CD4-positive, alpha-beta memory T cell (primary cell): ENCODE measurements around the gene NCKAP5. TPM values are rescaled to one million over a fixed set of nuclear protein-coding genes. Genes with fewer than 3 reads are reported as not detected.

Source experiments
- CTCF ChIA-PET: fragments of 350-600 bp; sonication (Branson Sonifier 250); formaldehyde crosslinking; loops from one replicate; lab custom pipeline; 2021; ENCODE audit warnings: inconsistent platforms; ENCODE audit not compliant: partially characterized antibody; lab: Charles Lee
- POLR2A ChIA-PET: fragments of 350-600 bp; sonication (Branson Sonifier 250); formaldehyde crosslinking; loops from one replicate; lab custom pipeline; 2021; ENCODE audit not compliant: partially characterized antibody; lab: Charles Lee
- DNase-seq, 5 donors: peaks; one replicate each; pipeline versions ENCODE4 v3.0.0 to v3.0.0-alpha.2; 2020 to 2022; ENCODE audit warnings: mixed read lengths in 1 of 5
- H3K27ac ChIP-seq: one replicate; pipeline ENCODE4 v1.7.0; 2013; ENCODE audit warnings: low read depth, low read length
- H3K27me3 ChIP-seq: 2 replicates; pipeline ENCODE4 v1.7.0; 2013; ENCODE audit warnings: mild to moderate bottlenecking, low read length, moderate library complexity; ENCODE audit not compliant: insufficient read depth
- H3K36me3 ChIP-seq: 2 replicates; pipeline ENCODE4 v1.7.0; 2013; ENCODE audit warnings: mild to moderate bottlenecking, low read length, moderate library complexity; ENCODE audit not compliant: insufficient read depth
- H3K4me1 ChIP-seq: 2 replicates; pipeline ENCODE4 v1.7.0; 2013; ENCODE audit warnings: mild to moderate bottlenecking, low read length, moderate library complexity; ENCODE audit not compliant: insufficient read depth
- H3K4me3 ChIP-seq, 2 donors: one replicate each; pipeline ENCODE4 v1.7.0; 2013; ENCODE audit warnings: low read length in 2 of 2, mild to moderate bottlenecking in 1 of 2
- H3K9me3 ChIP-seq, 2 donors: one replicate each; pipeline ENCODE4 v1.7.0; 2013; ENCODE audit warnings: low read length in 2 of 2, control low read depth in 1 of 2; ENCODE audit not compliant: control insufficient read depth in 1 of 2
- H3K27ac Mint-ChIP-seq, 7 donors: one replicate each; pipeline ENCODE4 v1.8.0; 2020 to 2021; ENCODE audit warnings: mixed read lengths in 7 of 7, mild to moderate bottlenecking in 6 of 7, inconsistent platforms in 3 of 7, moderate library complexity in 3 of 7
- H3K27me3 Mint-ChIP-seq, 2 donors: one replicate each; pipeline ENCODE4 v1.8.0; 2020 to 2021; ENCODE audit warnings: mixed read lengths in 2 of 2
- H3K36me3 Mint-ChIP-seq, 2 donors: one replicate each; pipeline ENCODE4 v1.8.0; 2020 to 2021; ENCODE audit warnings: mixed read lengths in 2 of 2, inconsistent platforms in 1 of 2, mild to moderate bottlenecking in 1 of 2
- H3K4me1 Mint-ChIP-seq, 4 donors: one replicate each; pipeline ENCODE4 v1.8.0; 2020 to 2021; ENCODE audit warnings: mixed read lengths in 4 of 4, mild to moderate bottlenecking in 1 of 4
- H3K4me3 Mint-ChIP-seq, 8 donors: one replicate each; pipeline ENCODE4 v1.8.0; 2020 to 2021; ENCODE audit warnings: mixed read lengths in 8 of 8, mild to moderate bottlenecking in 7 of 8, moderate library complexity in 6 of 8, inconsistent platforms in 3 of 8
- H3K9me3 Mint-ChIP-seq, 8 donors: one replicate each; pipeline ENCODE4 v1.8.0; 2020 to 2021; ENCODE audit warnings: mixed read lengths in 8 of 8, mild to moderate bottlenecking in 5 of 8, inconsistent platforms in 3 of 8, moderate library complexity in 1 of 8
- intact Hi-C: fragments of 100-400 bp; cut with micrococcal nuclease; formaldehyde crosslinking; loops from one replicate; pipeline ENCODE4 v1.15.1; 2023
- polyA plus RNA-seq, 2 donors: library from polyadenylated mRNA; unstranded; fragments of 300-500 nt; fragmentation: Illumina TruSeq; gene quantifications; one replicate each; pipeline ENCODE4 v1.2.3, GENCODE V29; 2021
- total RNA-seq, 2 experiments: library from RNA; stranded (reverse); gene quantifications; one replicate each; pipeline ENCODE4 v1.2.3, GENCODE V29; 2021

The NCKAP5 gene
- total and polyA plus RNA-seq, 4 experiments from 2014 or later, result not detected

- no peaks in the 10 kb centered on the region for H3K4me1 ChIP-seq
- Mint-ChIP-seq H3K4me3 (no peak overlapping the region), H3K36me3 (no peaks in the 10 kb centered on the region), H3K9me3 (peaks cover 0 to 5% (median 0%) of the 10 kb centered on the region in 8 donors), H3K27me3 (no peaks in the 10 kb centered on the region), H3K27ac (no peak overlapping the region), H3K4me1 (no peaks in the 10 kb centered on the region)
- no peaks in the 10 kb centered on the region for H3K36me3 ChIP-seq
- H3K4me3 ChIP-seq, result no peak overlapping the region
- no peak overlapping the region for H3K27ac ChIP-seq
- DNase-seq, result no peak
- CTCF ChIA-PET, result no interaction called here
- POLR2A ChIA-PET, result no interaction called here
- intact Hi-C loops, result no loop called here
- no peaks in the 10 kb centered on the region for H3K27me3 ChIP-seq
- no peaks in the 10 kb centered on the region for H3K9me3 ChIP-seq
Measured at GRCh38 chr2:133085646-133086045, 482.6 kb downstream of the NCKAP5 start.

- Histone ChIP-seq H3K9me3 (no peaks in the 10 kb centered on the region), H3K36me3 (no peaks in the 10 kb centered on the region), H3K27ac (no peak overlapping the region), H3K4me1 (no peaks in the 10 kb centered on the region), H3K4me3 (no peak overlapping the region), H3K27me3 (no peaks in the 10 kb centered on the region)
- CTCF ChIA-PET, result no interaction called here
- Mint-ChIP-seq H3K4me1 (no peaks in the 10 kb centered on the region), H3K27me3 (no peaks in the 10 kb centered on the region), H3K9me3 (peaks cover 0 to 7% (median 1%) of the 10 kb centered on the region in 8 donors), H3K4me3 (no peak overlapping the region), H3K36me3 (no peaks in the 10 kb centered on the region), H3K27ac (no peak overlapping the region)
- DNase-seq, result no peak
- POLR2A ChIA-PET, result no interaction called here
- intact Hi-C loops, result no loop called here
Measured at GRCh38 chr2:133082034-133082433, 486.2 kb downstream of the NCKAP5 start.

GRCh38 chr2:133080822-133081221, 487.4 kb downstream of the NCKAP5 start:
- intact Hi-C loops, result no loop called here
- no peaks in the 10 kb centered on the region for H3K27me3 ChIP-seq

GRCh38 chr2:133078667-133079411, 489.4 kb downstream of the NCKAP5 start:
- Mint-ChIP-seq H3K9me3 (peaks cover 0 to 7% (median 2%) of the 10 kb centered on the region in 8 donors), H3K4me1 (no peaks in the 10 kb centered on the region), H3K27me3 (no peaks in the 10 kb centered on the region), H3K36me3 (no peaks in the 10 kb centered on the region), H3K4me3 (no peak overlapping the region), H3K27ac (no peak overlapping the region)
- intact Hi-C loops, result no loop called here
- no peaks in the 10 kb centered on the region for H3K27me3 ChIP-seq
- H3K36me3 ChIP-seq, result no peaks in the 10 kb centered on the region
- no peaks in the 10 kb centered on the region for H3K9me3 ChIP-seq
- CTCF ChIA-PET, result no interaction called here
- POLR2A ChIA-PET, result no interaction called here
- no peak for DNase-seq
- H3K4me3 ChIP-seq, result no peak overlapping the region
- no peaks in the 10 kb centered on the region for H3K4me1 ChIP-seq
- no peak overlapping the region for H3K27ac ChIP-seq

More at GRCh38 chr2:133080822-133081221, 487.4 kb downstream of the NCKAP5 start:
- no peak overlapping the region for H3K4me3 Mint-ChIP-seq
- H3K36me3 Mint-ChIP-seq, result no peaks in the 10 kb centered on the region
- no peak overlapping the region for H3K4me3 ChIP-seq
- ChIA-PET POLR2A (no interaction called here), CTCF (no interaction called here)
- H3K4me1 Mint-ChIP-seq, result no peaks in the 10 kb centered on the region
- H3K27ac ChIP-seq, result no peak overlapping the region
- no peaks in the 10 kb centered on the region for H3K36me3 ChIP-seq
- no peak overlapping the region for H3K27ac Mint-ChIP-seq
- H3K4me1 ChIP-seq, result no peaks in the 10 kb centered on the region
- peaks cover 0 to 7% (median 1%) of the 10 kb centered on the region in 8 donors for H3K9me3 Mint-ChIP-seq
- DNase-seq, result no peak
- H3K9me3 ChIP-seq, result no peaks in the 10 kb centered on the region
- no peaks in the 10 kb centered on the region for H3K27me3 Mint-ChIP-seq

- Histone ChIP-seq H3K27me3 (no peaks in the 10 kb centered on the region), H3K36me3 (no peaks in the 10 kb centered on the region), H3K9me3 (no peaks in the 10 kb centered on the region), H3K4me3 (no peak overlapping the region), H3K4me1 (no peaks in the 10 kb centered on the region), H3K27ac (no peak overlapping the region)
- DNase-seq, result no peak
- no peak overlapping the region for H3K4me3 Mint-ChIP-seq
- ChIA-PET POLR2A (interaction anchor here (0.8 kb wide), 1 partner anchor 8 kb away, joined by 3 read pairs; no protein-coding TSS in a partner anchor), CTCF (no interaction called here)
- no peaks in the 10 kb centered on the region for H3K36me3 Mint-ChIP-seq
- no peak overlapping the region for H3K27ac Mint-ChIP-seq
- intact Hi-C loops, result no loop called here
- H3K4me1 Mint-ChIP-seq, result no peaks in the 10 kb centered on the region
- peaks cover 0 to 9% (median 2%) of the 10 kb centered on the region in 8 donors for H3K9me3 Mint-ChIP-seq
- peaks cover 0 to under 1% of the 10 kb centered on the region in 2 donors for H3K27me3 Mint-ChIP-seq
Measured at GRCh38 chr2:133077269-133077822, 490.9 kb downstream of the NCKAP5 start.

GRCh38 chr2:133072837-133073694, 495.2 kb downstream of the NCKAP5 start:
- H3K9me3 Mint-ChIP-seq, result peaks cover 0 to 9% (median 4%) of the 10 kb centered on the region in 8 donors
- no peaks in the 10 kb centered on the region for H3K36me3 Mint-ChIP-seq
- H3K27me3 Mint-ChIP-seq, result peaks cover 0 to 2% of the 10 kb centered on the region in 2 donors
- H3K36me3 ChIP-seq, result no peaks in the 10 kb centered on the region
- intact Hi-C loops, result no loop called here
- H3K4me3 ChIP-seq, result no peak overlapping the region
- H3K4me1 Mint-ChIP-seq, result no peaks in the 10 kb centered on the region
- CTCF ChIA-PET, result no interaction called here
- POLR2A ChIA-PET, result no interaction called here
- no peak overlapping the region for H3K27ac ChIP-seq
- no peaks in the 10 kb centered on the region for H3K4me1 ChIP-seq
- H3K27ac Mint-ChIP-seq, result no peak overlapping the region
- no peaks in the 10 kb centered on the region for H3K9me3 ChIP-seq
- no peaks in the 10 kb centered on the region for H3K27me3 ChIP-seq
- no peak for DNase-seq
- H3K4me3 Mint-ChIP-seq, result no peak overlapping the region

- POLR2A ChIA-PET, result no interaction called here
- H3K4me1 ChIP-seq, result no peaks in the 10 kb centered on the region
- no peaks in the 10 kb centered on the region for H3K27me3 ChIP-seq
- CTCF ChIA-PET, result no interaction called here
- H3K4me3 Mint-ChIP-seq, result no peak overlapping the region
- no peak overlapping the region for H3K27ac Mint-ChIP-seq
- intact Hi-C loops, result no loop called here
- H3K9me3 Mint-ChIP-seq, result peaks cover 0 to 7% (median 4%) of the 10 kb centered on the region in 8 donors
- no peak overlapping the region for H3K27ac ChIP-seq
- no peaks in the 10 kb centered on the region for H3K4me1 Mint-ChIP-seq
- H3K36me3 Mint-ChIP-seq, result no peaks in the 10 kb centered on the region
- no peaks in the 10 kb centered on the region for H3K9me3 ChIP-seq
- no peaks in the 10 kb centered on the region for H3K36me3 ChIP-seq
- H3K4me3 ChIP-seq, result no peak overlapping the region
- DNase-seq, result no peak
- H3K27me3 Mint-ChIP-seq, result no peaks in the 10 kb centered on the region
Measured at GRCh38 chr2:133063775-133064174, 504.5 kb downstream of the NCKAP5 start.
